K562 (cell line): ENCODE measurements around the gene PLA2G7. TPM values are rescaled to one million over a fixed set of nuclear protein-coding genes. Genes with fewer than 3 reads are reported as not detected.

Experiments
- ATAC-seq: fragments of 200-7000 bp; cut with Tn5 transposase; 3 replicates; pipeline ENCODE4 v1.9.1; 2020; ENCODE audit warnings: moderate library complexity
- BruUV-seq: library from RNA; stranded (reverse); fragments of 400-500 nt; replicated peaks from 2 replicates; lab custom pipeline; 2021; lab: Mats Ljungman, UMichigan
- CTCF ChIA-PET: fragments of 300-600 bp; formaldehyde crosslinking; extraction: SDS; loops from one replicate; lab custom pipeline; 2021; ENCODE audit warnings: low intra/inter-chr PET ratio; lab: Yijun Ruan, JAX
- POLR2A ChIA-PET: fragments of 300-600, 350-650 bp; sonication (Branson Sonifier 250); formaldehyde crosslinking; extraction: SDS; loops from one replicate; lab custom pipeline; 2021; ENCODE audit warnings: antibody characterized with exemption, inconsistent platforms; lab: Yijun Ruan, JAX
- DNase-seq, 4 experiments: peaks; one replicate each; pipeline versions ENCODE4 v3.0.0 to v3.0.0-alpha.2; 2011 to 2018; ENCODE audit warnings: low spot score in 3 of 4, mixed read lengths in 3 of 4; ENCODE audit errors: extremely low read depth in 1 of 4
- FAIRE-seq: peaks from 2 replicates; lab custom pipeline; 2011; peaks lifted over from hg19 to GRCh38; lab: Jason Lieb, UNC
- H2AFZ ChIP-seq: 2 replicates; pipeline ENCODE4 v1.6.0; 2011; ENCODE audit warnings: low read depth, low read length, control low read depth, inconsistent platforms
- H3K27ac ChIP-seq: fragments of 200-600 bp; 3 replicates; pipeline ENCODE4 v1.8.0; 2011; ENCODE audit warnings: low read depth, mild to moderate bottlenecking, control low read depth, inconsistent platforms, low read length, moderate library complexity, mixed read lengths; ENCODE audit errors: extremely low read depth
- H3K27me3 ChIP-seq, 2 experiments: fragments of 300-600 bp in 1 of 2; 2 replicates in 1 of 2; 3 replicates in 1 of 2; pipeline versions ENCODE4 v1.6.0 to v1.8.0; 2011; ENCODE audit warnings: inconsistent platforms in 2 of 2, low read length in 2 of 2, mild to moderate bottlenecking in 1 of 2, mixed read lengths in 1 of 2, moderate library complexity in 1 of 2; ENCODE audit not compliant: control insufficient read depth in 2 of 2, insufficient read depth in 2 of 2
- H3K36me3 ChIP-seq: fragments of 300-600 bp; 3 replicates; pipeline ENCODE4 v1.8.0; 2011; ENCODE audit warnings: mild to moderate bottlenecking, low read length, inconsistent platforms; ENCODE audit not compliant: control insufficient read depth, insufficient read depth
- H3K4me1 ChIP-seq, 2 experiments: fragments of 200-600 bp in 1 of 2; replicated peaks in 1 of 2; 2 replicates in 1 of 2; 3 replicates in 1 of 2; pipeline versions ENCODE4 v1.5.1 to v1.8.0; 2011; ENCODE audit warnings: inconsistent platforms in 2 of 2, low read length in 2 of 2, mild to moderate bottlenecking in 1 of 2, mixed read lengths in 1 of 2, moderate library complexity in 1 of 2; ENCODE audit not compliant: control insufficient read depth in 2 of 2, insufficient read depth in 2 of 2
- H3K4me2 ChIP-seq: 2 replicates; pipeline ENCODE4 v1.6.1; 2011; ENCODE audit warnings: low read length, control low read depth, inconsistent platforms, mixed read lengths; ENCODE audit not compliant: insufficient read depth
- H3K4me3 ChIP-seq: fragments of 200-600 bp; sonication (generic), shearing (Covaris generic); 2 replicates; pipeline ENCODE4 v1.5.1; 2016; ENCODE audit warnings: control low read depth, inconsistent platforms
- H3K79me2 ChIP-seq: fragments of 200-600 bp; 3 replicates; pipeline ENCODE4 v1.8.0; 2011; ENCODE audit warnings: low read length, inconsistent platforms; ENCODE audit not compliant: control insufficient read depth, insufficient read depth
- H3K9ac ChIP-seq, 2 experiments: 2 replicates each; pipeline versions ENCODE4 v1.6.0 to v1.6.1; 2011; ENCODE audit warnings: low read depth in 2 of 2, low read length in 2 of 2, control low read depth in 1 of 2, inconsistent platforms in 1 of 2, mild to moderate bottlenecking in 1 of 2, mixed read lengths in 1 of 2; ENCODE audit not compliant: insufficient read depth in 1 of 2
- H3K9me1 ChIP-seq: one replicate; pipeline ENCODE4 v1.6.0; 2011; ENCODE audit warnings: inconsistent platforms, mild to moderate bottlenecking, low read length, moderate library complexity; ENCODE audit not compliant: control insufficient read depth, insufficient read depth
- H3K9me3 ChIP-seq: replicated peaks from 2 replicates; pipeline ENCODE4 v1.5.1; 2011; ENCODE audit warnings: low read depth, low read length, inconsistent platforms; ENCODE audit not compliant: control insufficient read depth, insufficient read depth
- H4K20me1 ChIP-seq: replicated peaks from 2 replicates; pipeline ENCODE4 v1.6.1; 2011; ENCODE audit warnings: low read length, inconsistent platforms, mixed read lengths; ENCODE audit not compliant: control insufficient read depth, insufficient read depth
- ARNT ChIP-seq, 2 experiments: fragments of 450-650 bp; IDR thresholded peaks; 2 replicates each; pipeline ENCODE4 v1.6.1; 2016; ENCODE audit warnings: mild to moderate bottlenecking in 1 of 2
- ELF2 ChIP-seq: fragments of 250-450 bp; sonication (Bioruptor Pico); IDR thresholded peaks from 2 replicates; pipeline ENCODE4 v1.5.0; 2021; ENCODE audit warnings: mild to moderate bottlenecking
- GATA2 ChIP-seq: sonication (generic); formaldehyde crosslinking; IDR thresholded peaks from 2 replicates; pipeline ENCODE4 v1.4.0; 2020; ENCODE audit warnings: mild to moderate bottlenecking, missing genetic modification reagents
- HNRNPLL ChIP-seq: fragments of 200-400 bp; formaldehyde crosslinking; IDR thresholded peaks from 2 replicates; pipeline ENCODE4 v1.6.1; 2017; ENCODE audit warnings: low read length, low read depth, mild to moderate bottlenecking; ENCODE audit not compliant: poor library complexity, severe bottlenecking
- NBN ChIP-seq: fragments of 450-650 bp; IDR thresholded peaks from 2 replicates; pipeline ENCODE4 v1.6.1; 2016; ENCODE audit warnings: low read depth, mild to moderate bottlenecking
- SRF ChIP-seq, 2 experiments: fragments of 250-450, 450-650 bp in 1 of 2; sonication (Bioruptor Pico) in 1 of 2; sonication (generic) in 1 of 2; formaldehyde crosslinking; IDR thresholded peaks; 2 replicates each; pipeline versions ENCODE4 v1.5.0 to v1.5.1; 2020 to 2022; ENCODE audit warnings: mild to moderate bottlenecking in 1 of 2, missing genetic modification reagents in 1 of 2
- ZNF77 ChIP-seq: fragments of 250-450 bp; sonication (Bioruptor Pico); IDR thresholded peaks from 2 replicates; pipeline ENCODE4 v1.5.0; 2020
- WGBS: fragments of 100-300 bp; shearing (Covaris generic); methylation state at CpG from one replicate; pipeline ENCODE4 v1.1.6; 2016; ENCODE audit warnings: low coverage, mixed read lengths; ENCODE audit not compliant: insufficient coverage; ENCODE audit errors: missing lambda C conversion rate; 5-methylcytosine and 5-hydroxymethylcytosine counted together
- in situ Hi-C: fragments of 300-500 bp; cut with MboI; formaldehyde crosslinking; loops from 4 replicates; pipeline ENCODE4 v1.15.0; 2018; ENCODE audit warnings: inconsistent platforms, mixed read lengths
- intact Hi-C: fragments of 100-400 bp; cut with micrococcal nuclease; formaldehyde crosslinking; loops from 2 replicates; pipeline ENCODE4 v1.14.2; 2022
- polyA plus RNA-seq, 8 experiments: library from polyadenylated mRNA; depleted of rRNA in 4 of 8; stranded (reverse) in 5 of 8; unstranded in 3 of 8; fragments of >200 nt; fragmentation: Nextera tagmentation in 2 of 8; fragmentation: Illumina TruSeq in 1 of 8; extraction: Ambion mirVana in 2 of 8; extraction: Trizol in 1 of 8; gene quantifications; 2 replicates each; pipeline versions ENCODE4 v1.2.1 to v1.2.3, GENCODE V29; 2011 to 2014; ENCODE audit warnings: inconsistent platforms in 1 of 8, missing spikeins in 1 of 8
- total RNA-seq, 7 experiments: library from RNA; depleted of rRNA in 6 of 7; stranded (reverse); fragments of >200 nt in 6 of 7; fragmentation: Illumina TruSeq in 2 of 7; extraction: Trizol in 2 of 7; gene quantifications; 2 replicates each; pipeline versions ENCODE4 v1.2.1 to v1.2.3, GENCODE V29; 2011 to 2021; ENCODE audit warnings: low replicate concordance in 1 of 7
- TF ChIP-seq, protein P1 (sequence below): fragments of 450-650 bp; formaldehyde crosslinking; IDR thresholded peaks from 2 replicates; pipeline ENCODE4 v1.4.0; 2020; ENCODE audit warnings: mild to moderate bottlenecking

PLA2G7 gene
- total and polyA plus RNA-seq, 9 of the 15 experiments (the other 6 are each of a cell fraction or from before 2014, with no cell fraction given) = not detected

DNA sequence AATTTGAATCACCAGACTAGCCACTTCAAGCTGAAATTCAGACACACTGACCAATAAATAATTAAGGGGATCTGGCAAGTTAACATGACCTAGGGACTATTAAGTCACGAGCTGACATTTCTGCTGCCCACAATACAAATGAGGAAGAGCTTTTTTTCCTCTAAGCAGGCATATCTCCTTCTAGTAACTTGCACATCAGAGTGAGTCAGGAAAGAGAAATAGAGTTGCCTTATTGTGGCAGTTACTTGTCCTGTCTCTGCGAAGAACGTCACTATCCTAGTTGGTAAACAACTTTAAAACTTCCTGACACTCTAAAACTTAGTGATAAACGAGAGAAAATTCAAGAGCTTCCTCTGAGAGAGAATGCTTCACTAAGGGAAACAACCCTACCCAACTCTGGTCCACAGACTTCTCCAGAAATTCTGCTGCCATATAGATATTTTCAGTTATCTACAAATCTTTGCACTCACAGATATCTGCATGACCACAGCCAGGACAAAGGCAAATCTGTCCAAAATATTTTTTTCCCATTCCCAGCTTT is 4.2 kb downstream of the PLA2G7 start:
- no peak for ATAC-seq
- Histone ChIP-seq H3K27ac (no peak overlapping the region), H4K20me1 (no peaks in the 10 kb centered on the region), H3K9me3 (no peaks in the 10 kb centered on the region), H3K27me3 (peaks cover 6 to 16% of the 10 kb centered on the region in 2 experiments; a peak in 4 of 5 replicates), H2AFZ (no peak overlapping the region), H3K9ac (no peak overlapping the region), H3K9me1 (no peaks in the 10 kb centered on the region), H3K36me3 (no peaks in the 10 kb centered on the region), H3K4me1 (peaks cover 0 to 7% of the 10 kb centered on the region in 2 experiments; a peak in 1 of 5 replicates), H3K4me3 (no peak overlapping the region), H3K79me2 (no peaks in the 10 kb centered on the region), H3K4me2 (no peak overlapping the region)
- in situ Hi-C loops (no loop called here), intact Hi-C loops (no loop called here)
- WGBS = 0% methylated on average over 4 of the region's 4 CpGs
- TF ChIP-seq ELF2 (CRISPR knock-in tag) = no peak
- TF ChIP-seq ZNF77 (CRISPR knock-in tag) = no peak
- TF ChIP-seq SRF (CRISPR knock-in tag; IDR thresholded peaks at IDR 0.05) = no peak
- no peak for TF ChIP-seq ARNT (IDR thresholded peaks at IDR 0.05)
- TF ChIP-seq, protein P1, sequence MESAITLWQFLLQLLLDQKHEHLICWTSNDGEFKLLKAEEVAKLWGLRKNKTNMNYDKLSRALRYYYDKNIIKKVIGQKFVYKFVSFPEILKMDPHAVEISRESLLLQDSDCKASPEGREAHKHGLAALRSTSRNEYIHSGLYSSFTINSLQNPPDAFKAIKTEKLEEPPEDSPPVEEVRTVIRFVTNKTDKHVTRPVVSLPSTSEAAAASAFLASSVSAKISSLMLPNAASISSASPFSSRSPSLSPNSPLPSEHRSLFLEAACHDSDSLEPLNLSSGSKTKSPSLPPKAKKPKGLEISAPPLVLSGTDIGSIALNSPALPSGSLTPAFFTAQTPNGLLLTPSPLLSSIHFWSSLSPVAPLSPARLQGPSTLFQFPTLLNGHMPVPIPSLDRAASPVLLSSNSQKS (CRISPR knock-in tag) = no peak
- no peak for TF ChIP-seq GATA2 (CRISPR knock-in tag)
- no peak for TF ChIP-seq HNRNPLL
- TF ChIP-seq NBN = no peak
- ChIA-PET CTCF (no interaction called here), POLR2A (no interaction called here)
- no peak for DNase-seq
- no peak for FAIRE-seq
- BruUV-seq = no TSS peak
